ENCODE data around the gene ACAT2. TPM values are rescaled to one million over a fixed set of nuclear protein-coding genes. Genes with fewer than 3 reads are reported as not detected.

Gene ACAT2
- total RNA-seq, 2 experiments from 2014 or later = 70.8 to 74.1 TPM

DNA sequence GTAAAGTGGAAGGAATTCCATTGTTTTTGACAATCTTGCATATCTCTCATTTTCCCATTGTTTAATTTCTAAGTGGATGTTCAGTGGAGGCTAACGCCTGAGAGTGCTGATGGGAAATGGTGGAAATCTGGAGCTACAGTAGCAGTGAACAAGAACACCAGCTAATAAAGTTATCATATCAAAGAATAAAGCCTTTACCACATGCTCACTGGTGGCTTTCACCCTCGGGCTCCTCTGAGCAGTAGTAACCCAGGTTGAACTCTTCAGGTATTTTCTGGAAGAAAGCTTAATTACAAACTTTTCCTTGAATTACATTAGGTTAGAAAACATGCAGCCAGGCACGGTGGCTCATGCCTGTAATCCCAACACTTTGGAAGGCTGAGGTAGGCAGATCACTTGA is 10.4 kb upstream of the ACAT2 start:
- intact Hi-C loops (cut with micrococcal nuclease) = no loop called here
- H3K27me3 Mint-ChIP-seq = no peaks in the 10 kb centered on the region
- ChIA-PET CTCF (interaction anchor here (2.1 to 3.0 kb wide), 2 partner anchors 10 to 60 kb away, joined by 4 to 11 read pairs; partner anchors contain the start of gene ACAT2), POLR2A (interaction anchor here (0.8 to 1.5 kb wide), 5 partner anchors 10 to 37 kb away, joined by 3 to 5 read pairs (median 4); partner anchors contain the start of gene ACAT2)
- peaks cover 49% of the 10 kb centered on the region for H3K36me3 Mint-ChIP-seq (ENCODE audit: low read depth)
- ATAC-seq (no peak), DNase-seq (no peak)
- TF ChIP-seq CTCF (IDR thresholded peaks at IDR 0.05) = no peak
- H3K4me1 Mint-ChIP-seq (ENCODE audit: low read depth) = peaks cover 9% of the 10 kb centered on the region
- H3K9me3 Mint-ChIP-seq = no peaks in the 10 kb centered on the region
- H3K4me3 Mint-ChIP-seq = no peak overlapping the region
- no peak overlapping the region for H3K27ac Mint-ChIP-seq

DNA sequence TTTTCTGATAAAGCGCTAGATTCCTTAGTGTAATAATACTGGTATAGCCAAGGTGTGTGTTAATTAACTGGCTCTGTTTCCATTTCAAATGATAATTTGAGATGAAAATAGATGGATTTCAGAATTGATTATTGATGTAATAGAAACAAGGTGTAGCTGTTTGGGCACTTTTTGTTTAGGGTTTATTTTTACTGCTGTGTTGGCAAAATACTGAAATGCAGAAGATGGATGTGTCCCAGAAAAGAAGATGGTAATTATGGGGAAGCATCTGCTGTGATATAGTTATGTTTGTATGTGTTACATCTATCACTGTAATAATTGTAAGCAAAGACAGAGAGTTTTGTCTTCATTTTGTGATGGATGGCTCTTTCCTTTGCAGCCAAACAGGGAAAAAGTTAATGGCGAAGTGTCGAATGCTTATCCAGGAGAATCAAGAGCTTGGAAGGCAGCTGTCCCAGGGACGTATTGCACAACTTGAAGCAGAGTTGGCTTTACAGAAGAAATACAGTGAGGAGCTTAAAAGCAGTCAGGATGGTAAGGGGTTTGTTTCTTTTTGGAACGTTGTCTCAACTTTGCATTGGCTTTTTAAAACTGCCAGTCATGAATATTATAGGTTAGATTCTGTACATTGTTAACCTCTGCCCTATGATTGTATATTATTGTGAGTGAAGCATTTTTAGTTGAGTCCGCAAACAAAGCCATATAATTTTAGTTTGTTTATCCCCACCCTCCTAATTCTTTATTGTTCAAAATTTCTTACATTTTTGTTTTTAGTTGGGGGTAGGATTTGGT is 8.6 kb upstream of the ACAT2 start:
- POLR2A ChIA-PET = interaction anchor here (0.6 to 1.2 kb wide), 2 partner anchors 8 to 22 kb away, joined by 3 read pairs; partner anchors contain the start of gene ACAT2
- intact Hi-C loops (cut with micrococcal nuclease) = no loop called here
- H3K9me3 Mint-ChIP-seq = no peaks in the 10 kb centered on the region
- H3K36me3 Mint-ChIP-seq (ENCODE audit: low read depth) = peaks cover 51% of the 10 kb centered on the region
- H3K27me3 Mint-ChIP-seq = no peaks in the 10 kb centered on the region
- DNase-seq = no peak
- peak overlapping the region; percentile 46 for H3K27ac Mint-ChIP-seq
- H3K4me3 Mint-ChIP-seq = no peak overlapping the region
- ATAC-seq = no peak
- no peak for TF ChIP-seq CTCF (IDR thresholded peaks at IDR 0.05)
- peaks cover 9% of the 10 kb centered on the region for H3K4me1 Mint-ChIP-seq (ENCODE audit: low read depth)
- CTCF ChIA-PET = interaction anchor here (3.0 kb wide), 1 partner anchor 62 kb away, joined by 11 read pairs; no protein-coding TSS in a partner anchor

DNA sequence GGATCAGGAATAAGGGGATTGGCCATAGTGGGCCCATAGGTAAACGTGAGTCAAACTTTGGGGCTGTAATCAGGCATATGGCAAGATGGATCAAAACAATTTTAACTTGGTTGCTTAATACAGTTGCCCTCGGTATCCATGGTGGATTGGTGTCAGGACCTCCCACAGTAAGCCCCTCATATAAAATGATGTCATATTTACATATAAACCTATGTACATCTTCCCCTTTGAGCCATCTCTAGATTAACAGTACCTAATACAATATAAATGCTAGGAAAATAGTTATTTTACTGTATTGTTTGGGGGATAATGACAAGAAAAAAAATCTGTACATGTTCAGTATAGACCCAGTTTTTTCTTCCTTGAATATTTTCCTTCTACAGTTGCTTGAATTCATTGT is 7.4 kb upstream of the ACAT2 start:
- CTCF ChIA-PET = interaction anchor here (3.0 kb wide), 1 partner anchor 63 kb away, joined by 11 read pairs; no protein-coding TSS in a partner anchor
- DNase-seq (no peak), ATAC-seq (no peak)
- peaks cover 50% of the 10 kb centered on the region for H3K36me3 Mint-ChIP-seq (ENCODE audit: low read depth)
- intact Hi-C loops (cut with micrococcal nuclease) = no loop called here
- no peak overlapping the region for H3K4me3 Mint-ChIP-seq
- peaks cover 13% of the 10 kb centered on the region for H3K4me1 Mint-ChIP-seq (ENCODE audit: low read depth)
- no peak for TF ChIP-seq CTCF (IDR thresholded peaks at IDR 0.05)
- no peak overlapping the region for H3K27ac Mint-ChIP-seq
- no peaks in the 10 kb centered on the region for H3K27me3 Mint-ChIP-seq
- H3K9me3 Mint-ChIP-seq = no peaks in the 10 kb centered on the region
- POLR2A ChIA-PET = interaction anchor here (1.0 kb wide), 1 partner anchor 9 kb away, joined by 3 read pairs; no protein-coding TSS in a partner anchor

GRCh38 chr6:159754959-159755914 is 6.6 kb upstream of the ACAT2 start:
- Mint-ChIP-seq H3K4me1 (ENCODE audit: low read depth) (peaks cover 14% of the 10 kb centered on the region), H3K27ac (peak overlapping the region; percentile 56), H3K27me3 (no peaks in the 10 kb centered on the region), H3K9me3 (no peaks in the 10 kb centered on the region), H3K4me3 (no peak overlapping the region), H3K36me3 (ENCODE audit: low read depth) (peaks cover 44% of the 10 kb centered on the region)
- ChIA-PET CTCF (no interaction called here), POLR2A (interaction anchor here (1.0 to 1.5 kb wide), 3 partner anchors 8 to 26 kb away, joined by 3 to 4 read pairs (median 4); no protein-coding TSS in a partner anchor)
- intact Hi-C loops (cut with micrococcal nuclease) = no loop called here
- DNase-seq (no peak), ATAC-seq (no peak)
- no peak for TF ChIP-seq CTCF (IDR thresholded peaks at IDR 0.05)
